ENCODE results near the gene NUP214. TPM values are rescaled to one million over a fixed set of nuclear protein-coding genes. Genes with fewer than 3 reads are reported as not detected.

NUP214 gene
- total and polyA plus RNA-seq, 4 donors, result 23.5 to 60.7 (median 37.8) TPM

GRCh38 chr9:131122158-131122557, 3.2 kb upstream of the NUP214 start:
- DNase-seq (no peak), ATAC-seq (ENCODE audit: insufficient read depth, low FRiP score) (no peak)
- Histone ChIP-seq H3K27me3 (ENCODE audit: control insufficient read depth in 3 of 3, insufficient read depth in 3 of 3, low read length in 2 of 3) (no peaks in the 10 kb centered on the region), H3K27ac (ENCODE audit: low read depth in 1 of 2, low read length in 1 of 2) (no peak overlapping the region), H3K4me1 (ENCODE audit: control insufficient read depth in 5 of 5, insufficient read depth in 5 of 5, low read length in 5 of 5) (peaks cover 0 to 13% (median 0%) of the 10 kb centered on the region in 5 donors), H3K36me3 (ENCODE audit: control insufficient read depth in 4 of 4, insufficient read depth in 4 of 4, low read length in 4 of 4) (no peaks in the 10 kb centered on the region), H3K9me3 (ENCODE audit: control insufficient read depth in 4 of 4, insufficient read depth in 3 of 4, low read length in 3 of 4) (no peaks in the 10 kb centered on the region), H3K4me3 (no peak overlapping the region), H3K9ac (ENCODE audit: insufficient read depth in 1 of 2, low read length in 2 of 2) (no peak overlapping the region)
- WGBS, 2 donors, result 77 to 90% methylated on average over 2 of the region's 2 CpGs
- no peak for TF ChIP-seq CTCF (IDR thresholded peaks at IDR 0.05; ENCODE audit: control extremely low read depth, extremely low read depth)

DNA sequence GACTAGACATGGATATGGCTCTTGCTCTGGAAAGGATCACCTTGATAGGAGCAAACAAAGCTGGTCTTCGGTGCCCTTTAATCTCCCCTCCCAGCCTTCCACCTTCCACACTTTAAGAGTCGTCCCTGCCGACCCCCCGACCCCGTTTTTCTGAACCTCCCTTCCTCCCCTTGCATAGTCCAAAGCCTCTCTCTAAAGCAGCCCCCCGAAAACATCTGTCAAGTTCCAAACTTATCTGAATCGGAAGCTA, 423 bp upstream of the NUP214 start:
- no peaks in the 10 kb centered on the region for H3K9me3 ChIP-seq (ENCODE audit: control insufficient read depth in 4 of 4, insufficient read depth in 3 of 4, low read length in 3 of 4)
- H3K27ac ChIP-seq (ENCODE audit: low read depth in 1 of 2, low read length in 1 of 2), result peak overlapping the region; percentile 73 to 81
- peaks cover 0 to 17% (median 10%) of the 10 kb centered on the region in 4 donors for H3K36me3 ChIP-seq (ENCODE audit: control insufficient read depth in 4 of 4, insufficient read depth in 4 of 4, low read length in 4 of 4)
- TF ChIP-seq CTCF (IDR thresholded peaks at IDR 0.05; ENCODE audit: control extremely low read depth, extremely low read depth), result no peak
- peaks cover 0 to 13% (median 0%) of the 10 kb centered on the region in 5 donors for H3K4me1 ChIP-seq (ENCODE audit: control insufficient read depth in 5 of 5, insufficient read depth in 5 of 5, low read length in 5 of 5)
- peak overlapping the region; percentile 35 to 83 for H3K9ac ChIP-seq (ENCODE audit: insufficient read depth in 1 of 2, low read length in 2 of 2)
- DNase-seq, result peak in 1 of 3 donors; percentile 32
- 1 to 2% methylated on average over 7 of the region's 7 CpGs for WGBS, 2 donors
- no peak for ATAC-seq (ENCODE audit: insufficient read depth, low FRiP score)
- H3K27me3 ChIP-seq (ENCODE audit: control insufficient read depth in 3 of 3, insufficient read depth in 3 of 3, low read length in 2 of 3), result no peaks in the 10 kb centered on the region
- peak overlapping the region; percentile 33 for H3K4me3 ChIP-seq

- Histone ChIP-seq H3K27ac (ENCODE audit: low read depth in 1 of 2, low read length in 1 of 2) (peak overlapping the region; percentile 80 to 93), H3K9ac (ENCODE audit: insufficient read depth in 1 of 2, low read length in 2 of 2) (peak overlapping the region; percentile 62 to 90), H3K27me3 (ENCODE audit: control insufficient read depth in 3 of 3, insufficient read depth in 3 of 3, low read length in 2 of 3) (no peaks in the 10 kb centered on the region), H3K9me3 (ENCODE audit: control insufficient read depth in 4 of 4, insufficient read depth in 3 of 4, low read length in 3 of 4) (no peaks in the 10 kb centered on the region), H3K36me3 (ENCODE audit: control insufficient read depth in 4 of 4, insufficient read depth in 4 of 4, low read length in 4 of 4) (peaks cover 0 to 17% (median 15%) of the 10 kb centered on the region in 4 donors), H3K4me3 (peak overlapping the region; percentile 78), H3K4me1 (ENCODE audit: control insufficient read depth in 5 of 5, insufficient read depth in 5 of 5, low read length in 5 of 5) (peaks cover 0 to 13% (median 0%) of the 10 kb centered on the region in 5 donors)
- WGBS, 2 donors, result 0% methylated on average over 11 of the region's 11 CpGs
- ATAC-seq (ENCODE audit: insufficient read depth, low FRiP score), result no peak
- no peak for DNase-seq
- no peak for TF ChIP-seq CTCF (IDR thresholded peaks at IDR 0.05; ENCODE audit: control extremely low read depth, extremely low read depth)
Observed at GRCh38 chr9:131126059-131126426, 657 bp downstream of the NUP214 start.

DNA sequence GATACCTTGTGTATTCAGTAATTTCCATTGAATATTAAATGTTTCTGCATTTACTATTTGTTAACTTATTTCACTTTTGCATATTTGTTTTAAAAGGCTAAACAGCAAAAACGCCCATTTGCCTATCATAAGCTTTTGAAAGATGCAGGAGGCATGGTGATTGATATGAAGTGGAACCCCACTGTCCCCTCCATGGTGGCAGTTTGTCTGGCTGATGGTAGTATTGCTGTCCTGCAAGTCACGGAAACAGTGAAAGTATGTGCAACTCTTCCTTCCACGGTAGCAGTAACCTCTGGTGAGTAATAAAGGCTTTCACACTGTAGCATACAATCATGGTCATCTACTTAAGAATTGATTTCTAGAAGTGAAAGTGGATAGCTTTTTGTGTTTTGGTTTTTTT, 3.8 kb downstream of the NUP214 start:
- peaks cover 0 to 13% (median 0%) of the 10 kb centered on the region in 5 donors for H3K4me1 ChIP-seq (ENCODE audit: control insufficient read depth in 5 of 5, insufficient read depth in 5 of 5, low read length in 5 of 5)
- H3K36me3 ChIP-seq (ENCODE audit: control insufficient read depth in 4 of 4, insufficient read depth in 4 of 4, low read length in 4 of 4), result peaks cover 4 to 29% (median 25%) of the 10 kb centered on the region in 4 donors
- H3K4me3 ChIP-seq, result no peak overlapping the region
- no peaks in the 10 kb centered on the region for H3K9me3 ChIP-seq (ENCODE audit: control insufficient read depth in 4 of 4, insufficient read depth in 3 of 4, low read length in 3 of 4)
- TF ChIP-seq CTCF (IDR thresholded peaks at IDR 0.05; ENCODE audit: control extremely low read depth, extremely low read depth), result no peak
- H3K27me3 ChIP-seq (ENCODE audit: control insufficient read depth in 3 of 3, insufficient read depth in 3 of 3, low read length in 2 of 3), result no peaks in the 10 kb centered on the region
- H3K27ac ChIP-seq (ENCODE audit: low read depth in 1 of 2, low read length in 1 of 2), result no peak overlapping the region
- WGBS, 2 donors, result 78 to 85% methylated on average over 3 of the region's 3 CpGs
- H3K9ac ChIP-seq (ENCODE audit: insufficient read depth in 1 of 2, low read length in 2 of 2), result no peak overlapping the region
- DNase-seq (no peak), ATAC-seq (ENCODE audit: insufficient read depth, low FRiP score) (no peak)

All from lung (tissue), 12 donors.